Endodermal cell (in vitro differentiated cells): Measurements from ENCODE around the gene KDELR3. TPM values are rescaled to one million over a fixed set of nuclear protein-coding genes. Genes with fewer than 3 reads are reported as not detected.

Source experiments
- DNase-seq: peaks from one replicate; pipeline ENCODE4 v3.0.0-alpha.2; 2017
- H3K27ac ChIP-seq: 2 replicates; pipeline ENCODE4 v1.5.1; 2013; ENCODE audit warnings: mild to moderate bottlenecking, low read depth, low read length, moderate library complexity
- H3K27me3 ChIP-seq: 2 replicates; pipeline ENCODE4 v1.6.1; 2013; ENCODE audit warnings: mild to moderate bottlenecking, low read length, moderate library complexity; ENCODE audit not compliant: insufficient read depth, control insufficient read depth, poor library complexity, severe bottlenecking
- H3K36me3 ChIP-seq: 2 replicates; pipeline ENCODE4 v1.7.0; 2013; ENCODE audit warnings: mild to moderate bottlenecking, low read length, moderate library complexity; ENCODE audit not compliant: control insufficient read depth, insufficient read depth
- H3K4me1 ChIP-seq: one replicate; pipeline ENCODE4 v1.7.0; 2013; ENCODE audit warnings: low read length; ENCODE audit not compliant: control insufficient read depth, insufficient read depth
- H3K4me3 ChIP-seq: 2 replicates; pipeline ENCODE4 v1.5.1; 2013; ENCODE audit warnings: mild to moderate bottlenecking, low read length, moderate library complexity
- H3K9ac ChIP-seq: 2 replicates; pipeline ENCODE4 v1.6.1; 2013; ENCODE audit warnings: mild to moderate bottlenecking, low read length, moderate library complexity; ENCODE audit not compliant: poor library complexity, severe bottlenecking; ENCODE audit errors: extremely low read depth
- H3K9me3 ChIP-seq: 2 replicates; pipeline ENCODE4 v1.6.1; 2013; ENCODE audit warnings: mild to moderate bottlenecking, low read length, moderate library complexity; ENCODE audit not compliant: control insufficient read depth
- H3K27ac Mint-ChIP-seq: 2 replicates; pipeline ENCODE4 v1.8.0; 2020; ENCODE audit warnings: mixed read lengths
- H3K27me3 Mint-ChIP-seq: 2 replicates; pipeline ENCODE4 v1.8.0; 2021; ENCODE audit warnings: mild to moderate bottlenecking, mixed read lengths; ENCODE audit not compliant: insufficient read depth
- H3K36me3 Mint-ChIP-seq: 2 replicates; pipeline ENCODE4 v1.8.0; 2020; ENCODE audit warnings: low read depth, mixed read lengths
- H3K4me1 Mint-ChIP-seq: 2 replicates; pipeline ENCODE4 v1.8.0; 2020; ENCODE audit warnings: mixed read lengths
- H3K4me3 Mint-ChIP-seq: 2 replicates; pipeline ENCODE4 v1.8.0; 2020; ENCODE audit warnings: mild to moderate bottlenecking, moderate library complexity, mixed read lengths
- H3K9me3 Mint-ChIP-seq: 2 replicates; pipeline ENCODE4 v1.8.0; 2020; ENCODE audit warnings: mild to moderate bottlenecking, mixed read lengths
- CTCF ChIP-seq: fragments of 200-600 bp; sonication (generic); conservative IDR thresholded peaks from 2 replicates; pipeline ENCODE4 v1.5.0; 2021; ENCODE audit warnings: antibody characterized with exemption, mild to moderate bottlenecking
- WGBS, 2 experiments: methylation state at CpG; one replicate each; pipeline versions ENCODE4 v1.1.5 to v1.1.7; 2013; ENCODE audit warnings: missing lambda C conversion rate in 2 of 2, mixed read lengths in 1 of 2; ENCODE audit not compliant: insufficient coverage in 1 of 2, insufficient read length in 1 of 2; 5-methylcytosine and 5-hydroxymethylcytosine counted together
- total RNA-seq, 2 donors: library from RNA; stranded (reverse); fragmentation: NEBNext Ultra II Directional in 1 of 2; extraction: Animal tissue kit (Norgen Biotek cat#: 25700) in 1 of 2; gene quantifications; 2 replicates in 1 of 2; 3 replicates in 1 of 2; pipeline ENCODE4 v1.2.1, GENCODE V29; 2021

KDELR3 gene
- total RNA-seq, 2 donors from 2014 or later: 11.4 to 14.9 TPM

- Mint-ChIP-seq H3K9me3 (no peaks in the 10 kb centered on the region), H3K27ac (no peak overlapping the region)
- no peak for TF ChIP-seq CTCF
Observed at GRCh38 chr22:38460426-38460840, 7.5 kb upstream of the KDELR3 start.

DNA sequence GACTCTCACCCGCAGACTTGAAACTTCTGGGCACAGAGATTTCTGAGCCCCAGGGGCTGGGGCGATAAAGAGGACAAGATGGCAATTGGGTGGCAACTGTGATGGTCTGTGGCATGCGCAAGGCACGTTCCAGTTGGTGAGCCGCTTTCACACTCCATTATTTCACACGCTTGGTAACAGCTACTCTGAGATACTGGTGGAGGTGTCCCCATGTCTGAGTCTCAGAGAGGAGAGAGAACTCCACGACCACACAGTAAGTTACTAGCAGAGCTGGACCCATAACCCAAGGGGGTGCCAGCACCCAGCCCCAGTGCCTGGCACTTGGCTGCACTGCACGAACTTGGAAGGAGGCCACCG, 6.9 kb upstream of the KDELR3 start:
- Histone ChIP-seq H3K27me3 (peaks cover 35% of the 10 kb centered on the region), H3K9ac (no peak overlapping the region), H3K36me3 (no peaks in the 10 kb centered on the region), H3K9me3 (no peaks in the 10 kb centered on the region), H3K27ac (no peak overlapping the region), H3K4me3 (no peak overlapping the region), H3K4me1 (no peaks in the 10 kb centered on the region)
- H3K4me1 Mint-ChIP-seq: peaks cover 9% of the 10 kb centered on the region
- WGBS, 2 experiments: 64 to 70% methylated on average over 8 to 9 of the region's 9 CpGs
- H3K27me3 Mint-ChIP-seq: peaks cover 95% of the 10 kb centered on the region
- H3K9me3 Mint-ChIP-seq: no peaks in the 10 kb centered on the region
- H3K36me3 Mint-ChIP-seq: no peaks in the 10 kb centered on the region
- TF ChIP-seq CTCF: no peak
- H3K4me3 Mint-ChIP-seq: peak overlapping the region; percentile 29
- no peak for DNase-seq
- H3K27ac Mint-ChIP-seq: no peak overlapping the region

More at GRCh38 chr22:38460426-38460840, 7.5 kb upstream of the KDELR3 start:
- Histone ChIP-seq H3K9ac (no peak overlapping the region), H3K4me3 (no peak overlapping the region), H3K4me1 (no peaks in the 10 kb centered on the region), H3K9me3 (no peaks in the 10 kb centered on the region), H3K27me3 (peaks cover 35% of the 10 kb centered on the region), H3K27ac (no peak overlapping the region), H3K36me3 (no peaks in the 10 kb centered on the region)
- DNase-seq: peak; percentile 50
- Mint-ChIP-seq H3K36me3 (no peaks in the 10 kb centered on the region), H3K4me1 (peaks cover 9% of the 10 kb centered on the region), H3K4me3 (no peak overlapping the region), H3K27me3 (peaks cover 92% of the 10 kb centered on the region)
- 86 to 89% methylated on average over 5 to 7 of the region's 8 CpGs for WGBS, 2 experiments

DNA sequence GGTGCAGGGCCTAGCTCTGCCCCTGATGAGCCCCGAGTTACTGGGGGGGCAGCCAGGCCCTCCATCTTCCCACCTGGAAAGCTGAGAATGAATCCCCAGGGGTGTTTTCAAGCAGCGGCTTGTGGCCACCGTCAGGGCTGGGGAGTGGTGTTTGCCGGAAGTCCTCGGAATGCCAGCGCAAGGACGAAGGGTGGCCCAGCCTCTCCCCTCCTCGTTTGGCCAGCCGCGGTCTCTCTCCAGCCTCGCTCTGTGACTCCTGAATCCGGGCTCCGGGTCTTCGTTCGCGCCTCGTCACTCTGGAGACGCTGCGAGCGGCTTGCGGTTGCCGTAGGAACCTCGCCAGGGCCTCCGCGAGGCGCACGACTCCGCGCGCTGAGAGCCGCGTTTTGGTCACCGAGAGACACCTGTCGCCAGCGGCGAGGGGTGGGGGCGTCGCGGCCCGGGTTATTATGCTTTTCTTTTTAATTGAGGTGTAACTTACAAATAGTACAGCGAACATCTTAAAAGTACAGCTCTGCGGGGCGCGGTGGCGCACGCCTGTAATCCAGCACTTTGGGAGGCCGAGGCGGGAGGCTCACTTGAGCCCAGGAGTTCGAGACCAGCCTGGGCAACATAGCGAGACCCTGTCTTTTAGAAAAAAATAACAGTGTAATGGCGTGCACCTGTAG, 6.3 kb upstream of the KDELR3 start:
- no peak for TF ChIP-seq CTCF
- H3K4me1 ChIP-seq: no peaks in the 10 kb centered on the region
- no peak overlapping the region for H3K27ac Mint-ChIP-seq
- H3K27me3 ChIP-seq: peaks cover 31% of the 10 kb centered on the region
- H3K36me3 Mint-ChIP-seq: no peaks in the 10 kb centered on the region
- H3K9ac ChIP-seq: no peak overlapping the region
- peak overlapping the region; percentile 29 for H3K4me3 Mint-ChIP-seq
- H3K4me3 ChIP-seq: no peak overlapping the region
- WGBS, 2 experiments: 18 to 27% methylated on average over 36 to 51 of the region's 51 CpGs
- H3K9me3 Mint-ChIP-seq: no peaks in the 10 kb centered on the region
- peak; percentile 99 for DNase-seq
- H3K27me3 Mint-ChIP-seq: peaks cover 95% of the 10 kb centered on the region
- no peaks in the 10 kb centered on the region for H3K9me3 ChIP-seq
- H3K36me3 ChIP-seq: no peaks in the 10 kb centered on the region
- H3K4me1 Mint-ChIP-seq: peaks cover 8% of the 10 kb centered on the region
- H3K27ac ChIP-seq: no peak overlapping the region
